ENCODE data around the gene LMBR1. TPM values are rescaled to one million over a fixed set of nuclear protein-coding genes. Genes with fewer than 3 reads are reported as not detected.

The LMBR1 gene
- total RNA-seq, 2 experiments from 2014 or later: 73.2 to 73.6 TPM

GRCh38 chr7:156628562-156628961, 264.4 kb downstream of the LMBR1 start:
- H3K9me3 Mint-ChIP-seq: peaks cover 10% of the 10 kb centered on the region
- H3K4me1 Mint-ChIP-seq: peaks cover 4% of the 10 kb centered on the region
- no peak overlapping the region for H3K27ac Mint-ChIP-seq
- POLR2A ChIA-PET: no interaction called here
- DNase-seq (no peak), ATAC-seq (ENCODE audit: low read depth) (no peak)
- no peak overlapping the region for H3K4me3 Mint-ChIP-seq
- peaks cover 2% of the 10 kb centered on the region for H3K36me3 Mint-ChIP-seq
- H3K27me3 Mint-ChIP-seq: peaks cover 26% of the 10 kb centered on the region

Other genes starting within 250 kb of the LMBR1 start
- 10 to 100 TPM; 27.2 to 29.8 TPM for gene NOM1, start 56.5 kb upstream of the LMBR1 start, total RNA-seq
- gene MNX1, start 117.5 kb upstream of the LMBR1 start, total RNA-seq: not detected
- 10 to 100 TPM; 51.7 to 52.1 TPM for gene UBE3C, start 245.7 kb upstream of the LMBR1 start, total RNA-seq